HG02588 (cell line): ENCODE results near the gene NELL1.

ENCODE experiments used
- ATAC-seq: cut with Tn5 transposase; IDR thresholded peaks from one replicate; pipeline ENCODE4 v1.9.1; 2021; ENCODE audit warnings: mild to moderate bottlenecking, moderate library complexity; ENCODE audit not compliant: unreplicated experiment

Gene NELL1

DNA sequence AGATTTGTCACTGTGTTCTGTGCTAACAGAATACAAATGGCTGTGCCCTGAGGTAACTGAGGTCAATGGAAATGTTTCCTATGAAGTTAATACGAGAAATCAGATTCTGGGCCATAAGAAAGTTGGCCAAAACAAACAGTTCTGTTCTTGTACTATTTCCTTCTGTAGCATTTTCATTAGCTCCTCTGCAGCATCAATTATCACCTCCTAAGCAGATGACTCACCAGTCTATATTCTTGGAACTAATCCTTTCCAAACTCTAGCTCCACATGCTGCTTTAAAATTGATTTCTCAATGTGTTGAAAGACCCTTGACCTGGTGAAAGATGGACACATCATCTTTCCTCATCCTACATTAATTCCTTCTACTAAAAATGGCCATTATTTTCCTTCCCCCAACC lies 736.0 kb downstream of the NELL1 start:
- no peak for ATAC-seq

DNA sequence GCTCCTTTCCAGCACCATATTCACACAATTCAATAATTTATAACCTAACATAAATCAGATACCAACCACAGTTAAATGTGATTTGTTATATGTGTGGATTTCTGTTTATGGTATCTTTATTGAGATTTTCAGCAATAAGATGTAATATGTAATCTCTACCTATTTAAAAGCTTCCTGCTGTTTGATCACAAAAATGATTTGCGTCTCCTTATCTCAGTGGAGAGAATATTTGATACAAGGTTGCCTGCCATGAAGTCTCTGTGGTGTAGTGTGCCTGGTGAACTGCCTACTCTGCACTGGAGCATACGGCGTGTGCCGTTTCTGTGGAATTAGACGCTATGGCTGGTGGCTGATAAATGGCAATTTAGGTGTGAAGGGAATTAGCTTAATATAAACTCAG lies 741.1 kb downstream of the NELL1 start:
- no peak for ATAC-seq

DNA sequence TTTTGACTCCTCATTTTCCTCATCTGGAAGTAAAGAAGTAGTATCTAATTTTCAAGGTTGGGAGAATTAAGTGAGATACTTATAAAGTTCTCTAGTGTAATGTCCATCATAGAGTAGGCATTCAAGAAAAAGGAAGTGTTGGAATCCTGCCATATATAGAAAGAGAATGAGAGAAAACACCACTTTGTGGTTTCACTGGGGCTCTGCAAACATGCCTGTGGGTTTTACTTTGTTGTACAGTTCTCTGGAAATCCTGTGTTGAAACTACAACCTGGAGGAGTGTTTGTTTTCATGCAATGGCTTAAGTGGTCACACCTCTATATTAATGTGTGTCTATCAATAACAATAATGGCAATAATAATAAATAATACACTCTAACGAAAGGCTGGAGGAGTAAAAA lies 741.7 kb downstream of the NELL1 start:
- ATAC-seq = no peak

DNA sequence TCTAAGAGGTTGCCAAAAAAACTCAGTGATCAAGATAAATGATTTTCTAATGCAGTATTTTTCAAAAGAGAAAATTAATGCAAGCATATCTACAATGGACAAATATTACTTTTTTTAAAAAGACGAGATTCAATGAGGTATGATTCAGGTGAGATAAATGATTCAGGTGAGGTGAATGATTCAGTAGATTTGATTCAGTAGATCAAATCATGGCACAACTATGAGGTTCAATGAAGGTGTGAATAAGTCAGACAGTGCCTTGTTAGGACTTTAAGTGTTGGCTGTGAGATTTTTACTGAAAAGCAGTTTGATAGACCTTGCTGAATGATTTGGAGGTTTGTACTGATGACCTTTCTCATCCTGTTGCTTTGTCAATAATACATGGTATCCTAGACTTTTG lies 742.2 kb downstream of the NELL1 start:
- no peak for ATAC-seq

DNA sequence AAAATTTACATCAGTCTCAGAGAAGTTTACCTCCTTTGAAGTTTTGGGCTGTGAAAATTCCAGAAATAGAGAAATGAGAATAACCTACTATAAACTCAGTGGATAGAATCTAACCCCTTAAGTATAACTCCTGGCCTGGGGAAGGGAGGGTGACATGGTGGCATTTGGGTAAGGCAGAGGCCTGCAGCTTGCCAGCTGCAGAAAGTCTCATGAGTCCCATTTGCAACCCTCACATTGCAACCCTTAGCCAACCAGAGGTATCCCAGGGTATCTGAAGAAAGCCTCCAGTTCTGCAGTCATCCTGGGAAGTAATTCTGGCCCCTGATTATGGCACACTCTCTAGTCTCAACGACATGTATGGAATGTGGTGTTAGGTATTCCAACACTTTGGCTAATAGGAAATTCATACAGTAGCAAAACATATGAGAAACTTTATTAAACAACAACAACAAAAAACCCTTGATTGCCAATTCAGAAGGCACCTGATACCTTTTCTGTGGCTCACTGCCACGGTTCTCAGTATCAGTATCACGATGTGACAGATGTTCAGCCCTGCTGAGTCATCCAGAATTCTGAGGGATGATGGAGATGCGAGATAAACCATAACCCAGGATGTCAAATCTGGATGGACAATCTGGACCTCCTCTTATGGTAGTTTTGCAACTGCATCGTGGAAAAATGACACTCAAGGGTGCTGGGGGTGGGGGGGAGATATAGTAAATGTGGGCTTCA lies 743.4 kb downstream of the NELL1 start:
- ATAC-seq = no peak

DNA sequence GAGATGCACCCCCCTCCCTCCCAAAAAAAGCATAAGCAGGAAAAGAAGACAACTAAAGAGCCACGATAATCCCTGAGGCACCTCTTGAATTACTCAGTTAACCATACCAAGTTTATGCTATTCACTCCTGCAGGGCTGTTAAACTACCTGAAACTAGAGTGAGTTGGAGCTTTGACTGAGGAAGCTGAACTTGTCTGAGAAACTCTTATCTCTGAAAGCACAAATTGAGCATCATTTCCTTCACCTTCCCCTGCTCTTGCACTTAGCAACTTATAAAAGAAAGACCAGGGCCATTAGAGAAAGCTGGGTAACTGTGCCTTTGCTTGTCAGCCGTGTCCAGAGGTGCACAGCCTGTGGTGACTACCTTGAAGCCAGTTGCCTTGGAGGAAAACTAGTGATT lies 745.6 kb downstream of the NELL1 start:
- ATAC-seq = no peak

DNA sequence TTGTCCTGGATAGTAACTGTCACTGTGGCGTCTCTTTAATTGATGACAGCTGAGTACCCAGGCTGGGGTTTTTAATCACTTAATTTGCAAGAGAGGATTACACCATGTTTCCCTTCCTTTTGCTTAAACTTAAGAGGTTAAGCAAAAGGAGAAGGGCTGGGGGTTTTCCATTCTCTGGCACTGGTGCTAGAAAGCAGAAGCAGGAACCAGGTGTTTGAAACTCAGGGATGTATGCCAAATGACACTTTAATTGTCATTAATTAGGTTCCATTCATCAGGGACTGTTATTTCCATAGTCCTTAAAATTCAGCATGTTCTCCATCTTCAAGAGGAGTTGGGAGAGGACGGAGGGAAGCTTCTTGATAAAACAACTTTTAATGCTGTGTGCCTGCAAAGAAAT lies 746.2 kb downstream of the NELL1 start:
- no peak for ATAC-seq

DNA sequence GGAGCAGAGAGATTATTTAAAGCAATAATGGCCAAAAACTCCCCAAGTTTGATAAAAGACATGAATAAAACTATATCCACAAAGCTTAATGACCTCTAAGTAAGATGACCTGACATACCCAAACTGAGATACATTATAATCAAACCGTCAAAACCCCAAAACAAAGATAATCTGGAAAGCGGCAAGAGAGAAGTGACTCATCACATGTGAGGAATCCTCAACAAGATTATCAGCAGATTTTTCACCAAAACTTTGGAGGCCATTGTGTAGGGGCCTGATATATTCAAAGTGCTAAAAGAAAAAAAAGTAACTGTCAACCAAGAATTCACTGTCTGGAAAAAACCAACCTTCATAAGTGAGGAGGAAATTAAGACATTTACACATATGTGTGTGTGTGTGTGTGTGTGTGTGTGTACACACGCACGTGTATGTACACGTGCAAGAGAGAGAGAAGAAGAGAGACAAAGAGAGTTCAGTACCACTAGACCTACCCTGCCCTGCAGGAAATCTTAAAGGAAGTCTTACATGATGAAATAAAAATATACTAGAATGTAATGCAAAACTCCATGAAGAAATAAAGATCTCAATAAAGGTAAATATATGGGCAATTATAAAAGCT lies 752.4 kb downstream of the NELL1 start:
- no peak for ATAC-seq

DNA sequence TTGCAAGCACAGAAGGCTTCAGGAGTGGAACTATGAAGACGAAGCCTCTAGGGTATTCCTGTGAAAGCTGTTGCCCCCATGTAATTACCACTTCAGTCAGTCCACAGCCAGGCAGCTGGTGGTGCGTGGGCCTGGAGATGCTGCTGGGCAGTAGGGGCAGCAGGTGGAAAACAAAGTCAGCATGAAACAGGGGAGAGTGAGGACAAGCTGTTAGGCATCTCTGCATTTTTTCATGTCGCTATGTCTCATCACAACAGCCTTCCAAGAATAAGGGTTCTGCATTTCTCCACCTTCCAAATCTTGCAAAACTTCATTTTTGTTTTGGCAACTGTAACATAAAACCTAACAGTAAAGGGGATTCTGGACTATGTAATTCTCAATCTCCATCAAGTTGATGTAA lies 757.5 kb downstream of the NELL1 start:
- ATAC-seq = no peak

DNA sequence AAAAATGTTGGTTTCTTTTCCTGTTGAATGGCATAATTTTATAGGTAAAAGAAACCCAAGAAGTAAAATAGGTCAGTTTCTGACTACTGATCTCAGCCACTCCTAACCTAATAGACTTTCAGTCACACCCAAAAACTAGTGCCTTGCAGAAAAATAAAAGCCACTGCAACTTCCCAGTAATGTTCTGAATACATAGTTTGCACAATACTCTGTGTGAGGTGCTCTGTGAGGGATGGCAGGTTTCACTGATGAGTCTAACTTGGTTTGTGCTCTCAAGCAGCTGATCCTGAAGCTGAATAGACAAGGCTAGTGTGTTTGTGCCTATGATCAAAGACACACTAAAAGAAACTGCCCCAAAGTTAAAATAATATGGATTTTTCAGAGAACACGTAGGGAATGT lies 758.3 kb downstream of the NELL1 start:
- ATAC-seq = no peak

DNA sequence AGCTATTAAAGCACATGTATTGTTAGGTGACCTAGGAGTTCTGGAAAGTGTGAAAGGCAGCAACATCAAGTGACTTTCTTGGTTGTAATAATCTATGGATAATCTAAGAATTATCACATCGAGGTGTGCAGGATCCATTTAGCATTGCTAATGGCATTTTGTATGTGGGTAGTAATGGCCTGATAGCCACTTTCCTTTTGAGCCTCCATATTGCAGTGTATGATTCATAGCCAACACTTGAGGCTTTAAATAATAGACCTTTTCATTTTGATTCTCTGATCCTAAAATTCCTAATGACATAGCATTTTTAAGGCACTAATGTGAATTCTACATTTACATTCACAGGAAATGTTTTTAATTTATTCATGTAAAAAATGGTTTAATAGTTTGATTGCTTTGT lies 759.4 kb downstream of the NELL1 start:
- no peak for ATAC-seq

DNA sequence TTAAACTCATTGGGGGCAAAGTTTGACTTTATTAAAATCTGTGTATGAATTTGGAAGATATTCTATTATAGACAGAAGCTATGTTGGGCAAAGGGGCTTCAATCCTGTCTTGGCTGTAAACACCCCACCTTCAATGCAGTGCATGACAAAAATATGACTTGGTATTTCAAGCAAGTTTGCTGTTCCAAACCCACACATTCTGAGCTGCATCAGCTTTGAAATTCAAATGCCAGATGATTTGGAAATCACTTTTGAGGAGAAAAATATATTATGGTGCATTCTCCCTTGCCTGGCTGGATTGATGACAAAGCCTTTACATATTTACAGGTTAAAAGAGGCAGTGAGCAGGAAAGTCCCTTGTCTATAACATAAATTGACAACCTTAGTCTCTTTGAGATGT lies 760.0 kb downstream of the NELL1 start:
- ATAC-seq = no peak

DNA sequence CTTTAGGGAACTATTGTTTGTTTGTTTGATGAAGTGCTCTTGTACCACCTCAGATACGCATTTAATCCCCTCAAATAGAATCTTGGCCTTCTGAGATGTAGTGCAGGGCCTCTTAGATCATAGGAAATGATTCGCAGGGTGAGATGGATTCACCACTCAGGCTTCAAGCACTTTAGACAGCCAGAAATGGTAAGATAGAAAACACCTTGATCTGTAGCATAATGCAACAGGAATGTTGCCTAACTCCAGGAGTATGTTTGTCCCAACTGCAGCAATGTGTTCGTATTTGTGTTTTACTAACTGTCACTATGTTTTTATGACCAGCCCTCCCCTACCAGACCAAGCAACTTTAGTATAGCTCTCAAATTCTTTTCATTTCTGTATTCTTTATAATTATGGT lies 761.2 kb downstream of the NELL1 start:
- ATAC-seq = no peak

DNA sequence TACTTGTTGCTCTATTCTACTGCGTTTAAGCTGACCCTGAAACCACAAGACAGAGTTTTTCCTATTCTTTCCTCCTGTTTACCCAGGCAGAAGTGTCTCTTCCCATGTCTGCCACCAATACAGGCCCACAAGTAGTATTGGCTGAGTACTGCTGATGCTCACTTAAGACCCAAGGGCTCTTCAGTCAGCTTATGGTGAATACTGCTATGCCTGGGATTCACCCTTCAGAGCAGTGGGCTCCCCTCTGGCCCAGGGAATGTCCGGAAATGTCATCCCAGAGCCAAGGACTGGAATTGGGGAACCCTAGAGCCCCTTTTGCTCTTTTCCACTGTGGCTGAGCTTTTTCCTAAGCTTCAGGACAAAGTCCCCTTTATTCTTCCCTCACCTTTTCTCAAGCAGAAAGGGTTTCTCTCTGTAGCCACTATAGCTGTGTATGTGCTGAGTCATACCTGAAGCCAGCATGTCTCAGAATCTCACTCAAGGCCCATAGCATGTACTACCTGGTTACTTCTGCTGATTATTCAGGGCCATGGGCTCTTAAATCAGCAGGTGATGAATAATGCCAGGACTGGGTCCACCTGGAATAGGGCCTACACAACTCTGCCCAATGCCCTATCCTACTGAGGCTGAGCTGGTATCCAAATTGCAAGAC lies 777.7 kb downstream of the NELL1 start:
- ATAC-seq = peak; percentile 93

DNA sequence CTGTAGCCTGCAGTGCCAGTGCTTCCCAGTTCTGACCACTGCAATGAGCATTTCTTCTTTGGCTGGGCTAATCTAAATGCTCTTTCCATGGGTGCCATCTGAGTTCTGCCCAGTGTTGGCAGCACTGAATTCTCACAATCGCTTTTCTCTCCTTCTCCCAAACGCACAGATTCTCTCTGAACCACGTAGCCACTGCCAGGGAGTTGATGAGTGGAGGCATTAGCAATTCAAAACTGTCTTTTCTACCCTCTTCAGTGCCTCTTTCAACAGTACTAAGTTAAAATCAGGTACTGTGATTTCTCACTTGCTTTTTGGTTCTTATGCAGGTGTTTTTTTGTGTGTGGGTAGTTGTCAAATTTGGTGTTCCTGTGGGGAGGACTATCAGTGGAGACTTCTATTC lies 778.5 kb downstream of the NELL1 start:
- no peak for ATAC-seq

DNA sequence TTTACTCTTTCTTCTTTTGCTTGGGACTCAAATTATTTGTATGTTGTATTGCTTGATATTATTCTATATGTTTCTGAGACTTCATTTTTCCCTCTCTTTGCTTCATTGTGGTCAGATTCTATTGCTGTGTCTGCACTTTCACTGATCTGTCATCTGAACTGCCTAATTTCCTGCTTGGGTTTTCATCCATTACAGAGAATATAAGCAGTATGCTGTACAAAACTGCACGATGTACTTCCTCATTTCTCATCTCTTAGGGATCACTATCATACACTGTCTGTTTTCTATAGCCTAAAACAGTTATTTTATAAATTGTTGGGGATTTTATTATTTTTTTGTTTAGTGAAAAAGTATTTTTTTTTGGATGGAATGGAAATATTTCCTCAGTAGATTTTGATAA lies 786.8 kb downstream of the NELL1 start:
- no peak for ATAC-seq

DNA sequence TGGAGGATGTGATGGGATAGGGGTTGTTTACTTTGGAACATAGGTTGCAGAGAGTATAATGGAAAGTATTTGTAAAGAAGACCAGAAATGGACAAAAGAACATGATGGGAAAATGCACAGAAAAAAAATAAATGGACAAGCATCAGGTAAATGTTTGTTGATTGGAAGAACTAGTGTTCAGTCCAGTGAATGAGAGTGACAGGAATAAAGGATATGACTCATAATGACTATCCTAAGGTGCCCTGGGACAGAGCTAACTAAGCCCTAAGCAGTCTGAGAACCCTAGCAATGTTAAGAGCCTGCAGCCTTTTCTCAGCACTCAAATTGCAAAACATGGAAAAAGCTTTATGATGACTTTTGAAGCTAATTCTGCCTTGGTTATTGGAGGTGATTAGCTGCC lies 790.7 kb downstream of the NELL1 start:
- no peak for ATAC-seq

DNA sequence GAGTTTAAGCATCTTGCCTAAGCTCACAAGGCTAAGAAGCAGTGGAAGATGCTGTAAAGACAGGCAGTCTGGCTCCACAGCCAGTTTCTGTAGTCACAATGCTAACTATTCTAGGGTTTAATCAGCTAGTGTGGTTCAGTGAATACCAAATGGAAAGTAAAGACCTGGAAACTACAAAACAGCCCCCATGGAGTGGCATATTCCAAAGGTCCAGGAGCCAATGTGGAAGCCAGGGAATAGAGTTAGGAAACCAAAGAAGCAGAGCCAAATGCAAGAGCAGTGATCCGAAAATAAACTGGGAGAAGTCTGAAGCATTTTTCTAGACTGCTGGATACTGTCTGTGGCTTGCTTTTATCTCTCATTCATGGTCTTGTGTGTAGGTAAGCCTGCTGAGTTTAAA lies 792.3 kb downstream of the NELL1 start:
- ATAC-seq = no peak

DNA sequence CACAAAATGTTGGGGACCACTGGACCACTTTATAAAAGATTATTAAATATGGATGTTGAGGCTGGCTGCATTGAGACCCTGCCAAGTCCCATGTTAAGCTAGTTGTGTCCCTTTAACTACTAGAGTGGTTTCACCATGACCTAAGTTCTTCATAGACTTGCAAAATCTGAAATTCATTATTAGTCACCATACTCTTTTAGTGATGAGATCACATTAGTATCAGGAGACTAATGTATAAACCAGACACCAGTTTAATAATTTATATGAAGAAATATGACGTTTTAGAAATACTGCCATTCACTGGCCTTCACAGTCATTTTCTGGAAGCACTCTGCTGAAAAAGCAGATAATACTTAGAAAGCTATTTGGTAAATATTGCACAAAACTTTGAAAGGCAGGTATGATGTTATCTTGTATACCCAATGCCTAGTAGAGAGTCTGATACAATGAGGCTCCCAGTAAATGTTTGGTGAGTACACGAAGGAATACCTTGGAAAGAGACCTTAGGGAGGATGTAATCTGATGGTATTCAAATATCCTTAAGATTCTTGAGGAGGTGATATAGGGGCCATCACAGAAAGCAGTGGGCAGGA lies 795.3 kb downstream of the NELL1 start:
- ATAC-seq = no peak

DNA sequence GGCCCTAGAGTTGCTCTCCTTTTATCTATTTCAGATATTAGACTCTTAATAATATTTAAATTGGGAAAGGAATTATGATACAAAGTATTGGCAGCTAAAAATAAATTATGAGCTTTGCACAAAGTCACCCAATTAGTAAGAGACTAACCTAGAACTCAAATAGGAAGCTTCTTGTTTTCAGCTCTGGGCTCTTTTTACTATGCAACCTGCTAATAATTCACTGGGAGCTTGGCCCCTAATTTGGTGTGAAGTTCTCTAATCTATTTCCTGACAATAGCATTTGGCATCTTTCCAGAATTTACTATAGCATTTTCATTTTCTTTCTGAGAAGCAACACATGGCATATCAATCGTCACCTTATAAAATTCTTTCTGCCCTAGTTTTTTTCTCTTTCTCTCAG lies 795.8 kb downstream of the NELL1 start:
- no peak for ATAC-seq

DNA sequence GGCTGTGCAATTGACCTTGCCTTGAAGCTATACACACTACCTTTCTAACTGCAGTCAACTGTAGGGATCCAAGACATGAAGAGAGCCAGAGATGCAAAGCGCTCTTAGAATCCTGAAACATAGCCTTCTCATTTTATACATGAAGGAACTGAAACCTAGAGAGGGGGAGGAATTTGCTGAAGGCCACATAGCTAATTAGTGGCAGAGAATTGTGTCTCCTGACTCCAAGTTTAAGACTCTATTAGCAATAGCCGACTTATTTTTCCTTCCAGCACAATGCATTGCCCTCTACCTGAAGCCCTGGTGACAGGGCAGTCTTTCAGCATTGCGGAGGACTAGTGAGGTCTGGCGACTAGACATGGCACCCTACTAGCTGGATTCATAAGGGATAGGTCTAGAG lies 796.5 kb downstream of the NELL1 start:
- no peak for ATAC-seq

DNA sequence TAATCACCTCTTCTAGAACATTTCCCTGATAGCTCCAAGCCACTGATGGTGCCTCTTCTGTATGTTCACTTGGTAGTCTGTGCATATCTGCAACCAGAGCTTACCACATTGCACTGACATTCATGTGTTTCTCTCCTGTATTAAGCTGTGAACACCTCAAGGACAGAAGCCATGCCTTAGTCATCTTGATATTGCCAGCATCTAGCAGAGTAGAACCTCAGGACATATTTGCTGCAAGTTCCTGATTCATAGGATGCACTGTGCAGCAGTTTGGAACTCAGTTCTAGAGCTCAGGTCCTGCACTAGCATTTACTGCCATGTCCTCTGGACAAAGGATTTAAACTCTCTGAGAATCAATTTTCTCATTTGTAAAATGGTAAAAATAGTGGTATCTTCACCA lies 801.1 kb downstream of the NELL1 start:
- ATAC-seq = no peak
